NCI-H345 (cell line): ENCODE results near the gene FUS.
"Not testable (repeated sequence)": the region's sequence is repeated elsewhere in the genome, so short reads cannot be mapped to it uniquely, and the experiment has no call there.

ENCODE experiments used
- DNase-seq: peaks from one replicate; lab custom pipeline; 2025; lab: John Stamatoyannopoulos, UW

Gene FUS

DNA sequence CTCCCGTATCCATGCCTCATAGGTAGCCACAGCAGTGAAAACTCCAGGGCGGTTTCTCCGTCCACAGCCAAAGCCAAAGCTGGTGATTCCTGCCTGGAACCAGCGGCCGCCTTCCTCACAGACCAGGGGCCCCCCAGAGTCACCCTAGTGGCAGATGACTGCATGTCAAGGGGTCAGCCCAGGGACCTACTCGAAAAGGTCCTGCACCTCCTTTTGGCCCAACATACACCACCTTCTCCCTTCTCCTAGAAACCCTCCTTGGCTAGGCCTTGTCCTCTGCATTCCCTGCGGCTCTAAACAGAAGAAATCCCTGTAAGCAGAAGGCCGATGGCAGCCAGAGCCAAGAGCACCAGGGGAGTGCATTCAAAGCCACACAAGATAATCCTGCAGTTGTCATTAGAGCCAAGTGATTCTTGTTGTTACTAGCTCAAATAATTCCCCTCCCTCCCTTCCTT is 36.2 kb upstream of the FUS start:
- no peak for DNase-seq

DNA sequence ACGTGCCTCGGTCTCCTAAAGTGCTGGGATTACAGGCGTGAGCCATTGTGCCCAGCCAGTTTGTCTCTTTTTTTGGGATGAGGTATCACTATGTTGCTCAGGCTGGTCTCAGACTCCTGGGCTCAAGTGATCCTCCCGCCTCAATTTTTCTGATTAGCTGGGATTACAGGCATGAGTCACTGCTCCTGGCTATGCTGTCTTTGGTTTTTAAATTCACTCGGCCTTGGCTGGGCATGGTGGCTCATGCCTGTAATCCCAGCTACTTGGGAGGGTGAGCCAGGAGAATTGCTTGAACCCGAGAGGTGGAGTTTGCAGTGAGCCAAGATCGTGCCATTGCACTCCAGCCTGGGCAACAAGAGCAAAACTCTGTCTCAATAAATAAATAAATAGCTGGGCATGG is 35.5 kb upstream of the FUS start:
- not testable (repeated sequence) for DNase-seq

DNA sequence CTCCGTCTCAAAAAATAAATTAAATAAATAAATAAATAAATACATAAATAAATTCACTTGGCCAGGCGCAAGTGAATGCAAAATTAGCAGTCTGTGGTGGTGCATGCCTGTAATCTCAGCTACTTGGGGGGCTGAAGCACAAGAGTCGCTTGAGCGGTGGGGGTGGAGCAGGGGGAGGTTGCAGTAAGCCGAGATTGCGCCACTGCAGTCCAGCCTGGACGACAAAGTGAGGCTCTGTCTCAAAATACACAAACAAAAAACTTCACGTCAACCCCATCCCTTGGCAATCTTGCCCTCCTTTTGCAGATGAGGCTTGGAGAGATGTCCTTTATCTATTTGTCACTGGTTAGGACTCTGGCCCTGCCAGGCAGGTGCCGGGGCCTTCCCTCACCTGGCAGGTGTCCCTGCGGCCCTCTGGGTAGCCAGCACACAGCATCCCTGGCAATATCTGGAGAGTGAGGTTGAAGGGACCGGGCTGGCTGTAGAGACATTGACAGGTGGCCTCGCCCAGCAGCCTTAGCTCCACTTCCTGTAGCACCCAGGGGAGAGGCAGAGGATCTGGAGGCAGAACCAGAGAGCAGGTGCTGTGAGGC is 34.4 kb upstream of the FUS start:
- peak; percentile 17 for DNase-seq

DNA sequence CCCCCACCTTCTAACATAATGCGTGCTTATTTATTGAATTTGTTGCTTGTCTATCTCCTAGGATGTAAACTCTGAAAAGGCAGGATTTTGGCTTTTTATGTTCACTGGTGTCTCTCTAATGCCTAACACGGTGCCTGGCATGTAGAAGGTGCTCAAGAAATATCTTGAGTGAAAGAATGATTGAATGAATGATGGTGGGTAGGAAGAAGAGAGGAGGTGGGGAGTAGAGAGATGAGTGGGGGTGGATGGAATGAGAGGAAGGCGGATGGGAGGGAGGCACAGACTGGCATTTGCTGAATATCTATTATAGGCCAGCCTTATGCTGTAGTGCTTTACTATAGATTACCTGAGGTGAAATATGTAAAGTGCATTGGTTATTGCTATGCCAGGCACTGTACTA is 32.4 kb upstream of the FUS start:
- no peak for DNase-seq

DNA sequence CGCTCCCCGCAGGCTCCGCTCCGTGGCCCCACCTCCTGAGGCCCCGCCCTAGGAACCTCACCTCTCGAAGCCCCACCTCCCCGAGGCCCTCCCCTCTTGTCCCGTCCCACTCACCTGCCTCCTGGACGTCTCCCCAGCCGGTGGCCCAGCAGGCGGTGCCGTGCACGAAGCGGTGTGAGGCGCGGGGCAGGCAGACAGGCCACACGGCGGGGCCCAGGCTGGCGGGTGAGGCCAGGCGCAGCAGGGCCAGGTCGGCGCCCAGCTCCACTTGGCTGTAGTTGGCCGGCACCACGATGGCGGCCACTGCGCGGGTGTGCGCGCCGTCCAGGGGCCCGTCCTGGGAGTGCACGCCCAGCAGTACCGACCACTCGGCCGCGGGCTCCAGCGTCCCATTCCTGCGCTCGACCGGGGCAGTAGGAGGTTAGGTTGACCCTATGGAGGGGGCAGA is 31.6 kb upstream of the FUS start:
- no peak for DNase-seq

DNA sequence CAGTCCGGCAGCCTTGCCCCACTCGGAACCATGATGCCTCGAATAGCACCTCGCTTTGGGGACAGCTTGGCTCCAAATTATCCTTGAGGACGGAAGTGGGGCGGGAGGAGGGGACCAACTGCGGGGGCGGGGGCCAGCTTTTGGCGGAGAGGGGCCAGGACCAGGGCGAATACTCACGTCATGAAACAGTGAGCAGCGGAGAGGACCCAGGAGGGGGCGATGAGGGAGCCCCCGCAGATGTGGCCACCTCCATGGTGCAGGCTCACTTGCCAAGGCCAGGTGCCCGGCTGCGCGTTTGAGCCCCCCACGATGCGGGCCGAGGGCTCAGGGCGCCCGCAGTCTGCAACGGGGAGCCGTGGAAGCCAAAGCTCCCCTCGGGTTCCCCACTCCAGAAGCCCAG is 31.0 kb upstream of the FUS start:
- DNase-seq = no peak

DNA sequence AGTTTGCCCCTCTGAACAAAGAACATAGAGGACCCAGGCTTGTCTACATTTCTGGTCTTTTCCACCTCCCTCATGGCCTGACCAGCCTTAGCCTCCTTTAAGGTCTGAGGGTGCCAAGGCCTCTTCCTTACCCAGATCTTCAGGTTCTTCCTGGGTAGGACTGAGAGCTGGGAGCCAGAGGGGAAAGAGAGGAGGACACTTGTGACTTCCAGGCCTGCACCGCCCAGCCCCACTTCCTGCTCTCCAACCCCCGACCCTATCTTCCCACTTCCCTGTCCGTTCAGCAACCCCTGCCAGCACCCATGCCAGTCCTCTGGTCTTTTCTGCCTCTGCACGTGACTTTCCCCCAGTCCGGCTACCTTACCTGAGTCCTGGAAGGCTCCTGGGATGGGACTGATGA is 30.6 kb upstream of the FUS start:
- DNase-seq = no peak

DNA sequence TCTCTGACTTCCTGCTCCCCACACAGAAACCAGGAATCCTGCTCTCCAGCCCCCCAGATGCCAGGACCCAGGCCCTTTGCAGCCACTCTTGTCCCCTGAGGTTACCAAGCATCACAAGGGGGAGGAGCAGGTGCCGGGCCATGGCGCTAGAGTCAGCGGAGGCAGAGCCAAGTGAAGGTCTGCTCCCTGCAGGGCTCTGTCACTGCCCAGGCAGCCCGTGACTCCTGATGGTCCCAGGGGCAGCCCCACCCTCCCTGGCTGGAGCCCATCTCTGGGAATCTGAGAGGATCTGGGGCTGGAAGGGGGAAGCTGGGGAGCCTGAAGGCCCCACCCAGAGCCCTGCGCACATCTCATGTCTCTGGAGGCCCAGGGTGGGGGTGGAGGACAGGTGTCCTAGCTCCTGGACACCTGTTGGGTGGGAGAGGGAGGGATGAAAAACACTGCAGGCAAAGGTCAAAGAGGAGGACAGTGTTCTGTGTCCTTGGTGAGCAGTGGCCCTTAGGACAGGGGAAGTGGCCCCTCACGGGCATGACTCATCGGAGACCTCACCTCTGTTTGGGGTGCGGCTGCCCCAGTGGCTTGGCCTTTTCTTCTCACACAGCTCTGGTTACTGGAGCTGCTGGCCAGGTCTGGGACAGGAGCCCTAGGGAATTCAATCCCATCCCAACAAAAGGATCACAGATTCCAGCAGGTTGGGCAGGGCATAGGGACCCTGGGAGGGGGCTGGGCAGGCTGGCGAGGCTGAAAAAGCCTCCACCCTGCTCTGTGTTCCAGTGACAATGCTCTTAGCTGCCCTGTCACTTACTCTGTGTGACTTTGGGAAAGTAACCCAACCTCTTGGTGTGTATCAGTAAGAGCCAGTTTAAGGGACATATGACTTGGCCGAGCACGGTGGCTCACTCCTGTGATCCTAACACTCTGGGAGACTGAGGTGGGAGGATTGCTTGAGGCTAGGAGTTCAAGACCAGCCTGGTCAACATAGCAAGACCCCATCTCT is 29.7 kb upstream of the FUS start, which contains the start of gene PRSS36:
PRSS36 (minus strand) TSS at position 173 of the 997 bp plus-strand sequence; CDS start at position 142, 31 bp downstream.
- DNase-seq = no peak

DNA sequence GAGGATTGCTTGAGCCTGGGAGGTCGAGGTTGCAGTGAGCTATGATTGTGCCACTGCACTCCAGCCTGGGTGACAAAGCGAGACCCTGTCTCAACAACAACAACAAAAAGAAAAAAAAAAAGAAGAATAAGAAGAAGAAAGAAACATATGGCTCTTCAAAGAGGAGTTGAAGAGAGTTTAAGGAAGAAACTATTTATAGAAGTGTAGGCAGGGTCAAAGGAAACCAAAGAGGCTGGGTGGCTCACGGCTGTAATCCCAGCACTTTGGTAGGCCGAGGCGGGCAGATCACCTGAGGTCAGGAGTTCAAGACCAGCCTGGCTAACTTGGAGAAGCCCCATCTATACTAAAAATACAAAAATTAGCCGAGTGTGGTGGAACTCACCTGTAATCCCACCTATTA is 29.0 kb upstream of the FUS start:
- not testable (repeated sequence) for DNase-seq

DNA sequence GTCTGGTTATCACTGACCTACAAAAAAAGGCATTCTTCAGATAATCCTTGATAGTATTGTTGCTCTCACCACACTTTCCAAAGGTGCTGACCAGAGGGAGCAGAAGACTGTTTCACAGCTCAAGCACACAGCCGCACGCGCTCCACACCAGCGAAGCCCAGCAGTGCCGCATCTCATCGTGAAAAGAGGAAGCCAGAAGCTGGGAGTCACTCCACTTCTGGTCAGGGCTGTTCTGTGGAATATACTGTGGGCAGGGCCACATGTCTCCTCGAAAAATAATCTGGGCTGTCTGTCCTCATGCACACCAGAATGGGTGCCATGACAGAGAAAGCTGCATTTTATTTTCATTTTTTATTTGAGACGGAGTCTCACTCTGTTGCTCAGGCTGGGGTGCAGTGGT is 22.8 kb upstream of the FUS start:
- DNase-seq = no peak

DNA sequence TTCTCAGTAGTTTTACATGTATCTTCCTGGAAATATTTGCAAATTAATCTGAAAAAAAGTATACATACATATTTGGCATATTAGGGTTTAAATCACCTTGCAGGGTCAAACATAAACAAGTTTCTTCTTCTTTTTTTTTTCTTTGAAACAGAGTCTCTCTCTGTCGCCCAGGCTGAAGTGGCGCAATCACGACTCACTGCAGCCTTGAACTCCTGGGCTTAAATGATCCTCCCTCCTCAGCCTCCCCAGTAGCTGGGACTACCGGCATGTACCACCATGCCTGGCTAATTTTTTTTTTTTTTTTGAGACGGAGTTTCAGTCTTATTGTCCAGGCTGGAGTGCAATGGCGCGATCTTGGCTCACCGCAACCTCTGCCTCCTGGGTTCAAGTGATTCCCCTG is 12.6 kb upstream of the FUS start:
- no peak for DNase-seq

DNA sequence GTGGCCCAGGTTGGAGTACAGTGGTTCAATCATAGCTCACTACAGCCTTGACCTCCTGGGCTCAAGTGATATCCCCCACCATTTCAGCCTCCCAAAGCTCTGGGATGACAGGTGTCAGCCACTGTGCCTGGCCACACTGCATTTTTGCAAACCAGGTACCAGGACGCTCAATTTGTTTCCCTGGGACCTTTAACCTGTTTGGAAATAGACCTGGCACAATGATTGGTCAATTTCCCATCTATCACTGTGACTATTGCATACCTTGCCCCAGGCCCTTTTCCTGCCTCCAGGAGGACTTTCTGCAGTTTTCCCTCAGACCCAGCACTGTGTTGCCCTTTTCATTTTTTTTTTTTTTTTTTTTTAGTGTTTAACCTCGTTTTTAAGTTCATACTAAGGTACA is 11.1 kb upstream of the FUS start:
- no peak for DNase-seq

DNA sequence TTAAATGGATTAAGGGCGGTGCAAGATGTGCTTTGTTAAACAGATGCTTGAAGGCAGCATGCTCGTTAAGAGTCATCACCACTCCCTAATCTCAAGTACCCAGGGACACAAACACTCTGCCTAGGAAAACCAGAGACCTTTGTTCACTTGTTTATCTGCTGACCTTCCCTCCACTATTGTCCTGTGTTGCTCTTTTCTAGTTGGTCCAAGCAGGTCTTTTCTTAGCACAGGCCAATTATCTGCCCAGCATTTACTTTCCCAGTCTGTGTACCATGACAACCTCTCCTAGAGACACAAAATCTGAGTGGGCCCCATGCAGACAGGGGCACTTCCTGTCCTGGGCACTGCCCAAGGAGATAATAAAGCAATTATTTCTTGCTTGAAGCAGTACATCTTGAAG is 9.9 kb upstream of the FUS start:
- peak; percentile 7 for DNase-seq

DNA sequence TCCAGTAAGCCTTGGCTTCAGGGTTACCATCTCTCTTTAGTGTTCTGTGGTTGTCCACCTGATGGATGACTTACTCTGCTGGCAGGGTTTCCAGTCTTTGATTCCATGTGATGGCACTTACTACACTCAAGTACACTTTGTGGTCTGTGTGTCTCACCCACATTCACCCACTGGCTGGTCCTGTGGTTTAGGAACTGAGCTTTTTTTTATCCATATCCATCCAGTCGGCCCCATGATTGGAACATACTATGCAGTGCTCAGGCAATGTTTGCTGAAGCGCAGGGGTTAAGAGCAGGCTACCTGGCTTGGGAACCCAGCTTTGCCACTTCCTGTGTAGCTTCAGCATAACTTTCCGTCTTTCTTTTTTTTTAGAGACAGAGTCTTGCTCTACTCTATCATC is 2.8 kb upstream of the FUS start:
- no peak for DNase-seq

DNA sequence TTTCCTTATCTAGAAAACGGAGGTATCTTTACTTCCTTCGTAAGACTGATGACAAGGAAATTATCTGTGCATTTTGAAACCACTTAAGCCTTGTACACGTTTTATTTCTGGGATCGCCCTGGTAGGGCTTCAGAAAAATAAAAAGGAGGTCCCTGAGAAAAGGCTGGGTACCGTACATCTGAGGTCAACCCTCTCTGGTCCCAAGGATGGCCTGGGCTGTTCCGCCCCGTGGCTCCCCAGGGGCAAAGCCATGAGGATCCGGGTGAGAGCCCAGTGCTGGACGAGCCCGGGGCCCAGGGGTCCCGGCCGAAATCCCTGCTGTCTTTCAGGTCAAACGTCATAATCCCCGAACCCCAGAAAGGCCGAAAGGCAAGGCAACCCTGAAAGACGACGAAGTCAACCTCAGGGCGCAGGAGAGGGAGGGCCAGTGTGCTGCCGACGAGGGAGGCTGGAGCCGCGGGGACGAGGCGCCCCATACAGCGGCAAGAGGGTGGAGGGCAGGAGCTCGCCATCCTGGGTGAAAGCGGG is 656 bp upstream of the FUS start:
- DNase-seq = no peak

DNA sequence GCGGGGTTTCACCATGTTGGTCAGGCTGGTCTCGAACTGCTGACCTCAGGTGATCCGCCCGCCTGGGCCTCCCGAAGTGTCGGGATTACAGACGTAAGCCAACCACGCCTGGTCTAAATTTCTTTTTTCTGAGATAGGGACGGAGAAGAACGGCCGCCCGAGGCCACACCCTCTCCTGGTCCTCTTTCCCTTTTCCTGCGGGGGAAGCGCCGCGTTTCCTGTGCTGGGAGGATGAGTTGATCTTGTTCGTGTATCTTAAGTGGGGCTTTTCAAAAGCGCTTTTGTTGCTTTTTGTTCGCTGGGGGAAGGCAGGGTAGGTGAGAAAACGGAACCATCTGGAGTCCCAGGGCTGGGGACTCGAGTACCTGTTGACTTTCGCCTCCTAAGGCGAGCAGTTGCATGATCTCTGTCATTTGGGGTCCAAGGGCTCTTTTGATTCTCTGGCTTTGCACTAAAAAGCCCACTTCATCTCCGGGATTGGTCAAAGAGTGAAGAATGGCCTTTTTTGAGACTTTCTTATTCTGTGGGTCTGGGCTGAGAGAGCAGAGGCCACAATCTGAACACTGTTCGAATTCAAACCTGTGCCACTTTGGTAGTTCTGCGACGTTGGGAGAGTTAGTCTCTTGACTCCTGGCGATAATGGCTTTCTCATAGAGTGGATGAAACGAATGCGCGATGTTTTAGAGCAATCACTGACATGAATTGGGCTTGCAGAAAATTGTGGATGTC is 1.3 kb downstream of the FUS start:
- DNase-seq = peak; percentile 40

DNA sequence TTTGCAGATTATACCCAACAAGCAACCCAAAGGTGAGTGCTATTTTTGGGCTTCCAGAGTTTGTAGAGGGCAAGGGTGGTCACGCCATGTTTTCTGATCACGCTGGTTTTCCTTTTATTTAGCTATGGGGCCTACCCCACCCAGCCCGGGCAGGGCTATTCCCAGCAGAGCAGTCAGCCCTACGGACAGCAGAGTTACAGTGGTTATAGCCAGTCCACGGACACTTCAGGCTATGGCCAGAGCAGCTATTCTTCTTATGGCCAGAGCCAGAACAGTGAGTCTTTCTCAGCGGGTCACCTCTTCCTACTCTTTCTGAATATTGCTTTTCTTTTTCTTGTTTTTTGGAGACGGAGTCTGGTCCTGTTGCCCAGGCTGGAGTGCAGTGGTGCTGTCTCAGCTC is 2.5 kb downstream of the FUS start:
- DNase-seq = no peak

DNA sequence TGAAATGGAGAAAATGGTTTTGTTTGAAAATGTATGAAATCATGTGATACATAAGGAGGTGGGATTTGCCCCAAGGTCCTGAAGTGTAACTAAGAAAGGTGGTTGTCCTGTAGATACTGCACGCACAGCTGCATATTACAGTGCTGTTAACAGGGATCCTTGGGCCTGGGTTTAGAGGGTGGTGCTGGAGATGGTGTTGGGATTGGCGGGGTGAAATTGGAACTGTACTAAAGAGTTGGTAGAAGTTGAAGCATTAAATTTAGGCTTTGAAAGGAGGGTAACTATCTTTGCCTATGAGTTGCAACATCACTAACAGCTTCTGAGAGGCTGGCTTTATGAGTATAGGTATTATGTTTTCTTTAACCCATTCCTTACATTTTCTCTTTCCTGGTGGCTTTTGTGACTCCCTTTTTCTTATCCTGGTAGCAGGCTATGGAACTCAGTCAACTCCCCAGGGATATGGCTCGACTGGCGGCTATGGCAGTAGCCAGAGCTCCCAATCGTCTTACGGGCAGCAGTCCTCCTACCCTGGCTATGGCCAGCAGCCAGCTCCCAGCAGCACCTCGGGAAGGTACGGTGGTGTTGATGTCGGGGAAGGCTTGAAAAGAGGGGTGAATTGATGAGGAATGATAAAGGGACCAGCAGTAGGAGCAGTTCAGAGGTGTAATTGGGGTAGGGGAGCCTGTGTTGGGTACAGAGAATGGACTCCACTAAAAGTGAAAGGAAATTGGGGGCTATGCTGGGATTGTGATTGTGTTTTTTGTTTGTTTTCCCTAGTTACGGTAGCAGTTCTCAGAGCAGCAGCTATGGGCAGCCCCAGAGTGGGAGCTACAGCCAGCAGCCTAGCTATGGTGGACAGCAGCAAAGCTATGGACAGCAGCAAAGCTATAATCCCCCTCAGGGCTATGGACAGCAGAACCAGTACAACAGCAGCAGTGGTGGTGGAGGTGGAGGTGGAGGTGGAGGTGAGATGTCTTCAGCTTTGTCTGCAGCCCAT is 3.8 kb downstream of the FUS start:
- DNase-seq = no peak

DNA sequence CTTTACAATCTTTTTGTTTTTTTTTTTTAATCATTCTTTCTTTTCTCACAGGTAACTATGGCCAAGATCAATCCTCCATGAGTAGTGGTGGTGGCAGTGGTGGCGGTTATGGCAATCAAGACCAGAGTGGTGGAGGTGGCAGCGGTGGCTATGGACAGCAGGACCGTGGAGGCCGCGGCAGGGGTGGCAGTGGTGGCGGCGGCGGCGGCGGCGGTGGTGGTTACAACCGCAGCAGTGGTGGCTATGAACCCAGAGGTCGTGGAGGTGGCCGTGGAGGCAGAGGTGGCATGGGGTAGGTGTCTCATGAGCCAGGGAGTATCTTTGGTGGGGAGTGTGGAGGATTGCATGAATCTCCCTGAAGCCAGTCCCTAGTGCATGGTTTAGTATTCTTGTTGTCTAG is 4.9 kb downstream of the FUS start:
- no peak for DNase-seq

DNA sequence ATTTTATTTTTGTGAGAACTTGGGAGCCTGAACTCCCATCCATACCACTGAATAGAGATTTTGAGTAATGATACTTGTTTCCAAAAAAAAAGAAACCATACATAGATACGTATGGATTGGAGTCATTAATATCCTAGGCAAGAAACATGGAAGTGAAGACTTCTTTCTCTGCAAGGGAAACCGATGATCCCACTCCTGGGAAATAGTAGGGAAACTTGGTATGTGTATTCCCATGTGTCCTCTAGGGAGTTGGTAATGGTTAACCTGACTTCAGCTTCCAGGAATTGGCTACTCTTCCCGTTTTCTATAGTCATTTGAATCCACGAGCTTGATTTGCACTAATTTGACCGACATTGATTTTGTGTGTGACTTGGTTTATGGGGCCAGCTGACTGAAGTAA is 5.4 kb downstream of the FUS start:
- DNase-seq = no peak

DNA sequence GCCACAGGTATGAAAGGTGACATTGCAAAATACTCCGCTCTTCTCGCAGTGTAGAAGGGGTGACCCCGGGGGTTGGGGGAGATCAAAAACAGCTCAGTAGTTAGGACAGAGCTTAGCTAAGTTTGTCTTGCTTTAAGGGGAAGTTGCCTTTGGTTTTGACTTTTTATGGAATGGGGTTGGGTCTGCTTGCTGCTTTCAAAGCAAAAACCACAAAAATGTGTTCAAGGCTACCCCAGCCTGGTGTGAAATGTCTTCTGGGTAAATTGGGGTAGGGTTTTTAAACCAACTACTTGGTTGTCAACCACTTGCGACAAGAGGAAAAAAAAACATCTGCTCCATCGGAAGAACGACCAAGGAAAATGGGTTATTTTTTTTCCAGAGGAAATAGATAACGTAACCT is 6.2 kb downstream of the FUS start:
- no peak for DNase-seq
